Psoas muscle (tissue), 8 donors: ENCODE results near the gene USP14. TPM values are rescaled to one million over a fixed set of nuclear protein-coding genes. Genes with fewer than 3 reads are reported as not detected.
"Not testable (repeated sequence)": the region's sequence is repeated elsewhere in the genome, so short reads cannot be mapped to it uniquely, and the experiment has no call there.

Experiments used
- ATAC-seq, 4 donors: fragments of 200-7000 bp; cut with Tn5 transposase; one replicate each; pipeline ENCODE4 v1.9.1; 2020; ENCODE audit warnings: moderate library complexity in 3 of 4, mild to moderate bottlenecking in 2 of 4
- DNase-seq, 2 donors: peaks; one replicate each; pipeline ENCODE4 v3.0.0-alpha.2; 2020
- H3K27ac ChIP-seq: fragments of 200-600 bp; one replicate; pipeline ENCODE4 v1.8.0; 2022
- H3K27me3 ChIP-seq, 3 donors: fragments of 200-600 bp in 1 of 3; one replicate each; pipeline versions ENCODE4 v1.6.1 to v1.8.0; 2013 to 2022; ENCODE audit warnings: low read length in 2 of 3, mild to moderate bottlenecking in 2 of 3, moderate library complexity in 1 of 3; ENCODE audit not compliant: insufficient read depth in 3 of 3
- H3K36me3 ChIP-seq, 2 donors: fragments of 200-600 bp in 1 of 2; one replicate each; pipeline versions ENCODE4 v1.6.1 to v1.8.0; 2013 to 2022; ENCODE audit warnings: low read depth in 1 of 2, mild to moderate bottlenecking in 1 of 2, moderate library complexity in 1 of 2; ENCODE audit not compliant: insufficient read depth in 1 of 2
- H3K4me1 ChIP-seq: fragments of 200-600 bp; one replicate; pipeline ENCODE4 v1.8.0; 2022
- H3K4me3 ChIP-seq: fragments of 200-600 bp; one replicate; pipeline ENCODE4 v1.8.0; 2022; ENCODE audit warnings: mild to moderate bottlenecking
- H3K9me3 ChIP-seq: fragments of 200-600 bp; one replicate; pipeline ENCODE4 v1.8.0; 2022
- WGBS, 3 donors: extraction: QIAGEN DNeasy Blood & Tissue Kit; methylation state at CpG; one replicate each; pipeline versions ENCODE4 v1.1.6 to v1.1.7; 2013; 5-methylcytosine and 5-hydroxymethylcytosine counted together
- intact Hi-C, 2 donors: fragments of 100-400 bp; cut with DNase I; formaldehyde crosslinking; loops; one replicate each; pipeline versions ENCODE4 v1.11.0 to v1.14.2; 2022
- polyA plus RNA-seq, 3 donors: library from polyadenylated mRNA; stranded (reverse); fragments of 200-250 nt; gene quantifications; one replicate each; pipeline ENCODE4 v1.2.3, GENCODE V29; 2013
- total RNA-seq, 4 donors: library from RNA; stranded (reverse); fragmentation: NEBNext Ultra II Directional in 2 of 4; extraction: Animal tissue kit (Norgen Biotek cat#: 25700) in 2 of 4; gene quantifications; one replicate each; pipeline versions ENCODE4 v1.2.1 to v1.2.4, GENCODE V29; 2021 to 2023
- TF ChIP-seq, protein P1 (sequence below): fragments of 200-600 bp; IDR thresholded peaks from one replicate; pipeline ENCODE4 v1.8.0; 2022; ENCODE audit warnings: antibody characterized with exemption
- donor health status: healthy with polysubstance abuse.
- donor health status: DM: no; HTN: no; CAD: no; lungs with moderate emphysema.
- donor health status: Bipolar disorder and iron deficiency.
- donor health status: healthy.
- donor health status: DM: yes; HTN: yes; CAD: no.
- donor health status: DM: no; HTN: no; CAD: no.
- donor health status: DM: no; HTN: no; CAD: no.
- donor health status: DM: yes; HTN: yes; CAD: no.

Gene USP14
- total and polyA plus RNA-seq, 7 donors = 40.7 to 166 (median 73.5) TPM

DNA sequence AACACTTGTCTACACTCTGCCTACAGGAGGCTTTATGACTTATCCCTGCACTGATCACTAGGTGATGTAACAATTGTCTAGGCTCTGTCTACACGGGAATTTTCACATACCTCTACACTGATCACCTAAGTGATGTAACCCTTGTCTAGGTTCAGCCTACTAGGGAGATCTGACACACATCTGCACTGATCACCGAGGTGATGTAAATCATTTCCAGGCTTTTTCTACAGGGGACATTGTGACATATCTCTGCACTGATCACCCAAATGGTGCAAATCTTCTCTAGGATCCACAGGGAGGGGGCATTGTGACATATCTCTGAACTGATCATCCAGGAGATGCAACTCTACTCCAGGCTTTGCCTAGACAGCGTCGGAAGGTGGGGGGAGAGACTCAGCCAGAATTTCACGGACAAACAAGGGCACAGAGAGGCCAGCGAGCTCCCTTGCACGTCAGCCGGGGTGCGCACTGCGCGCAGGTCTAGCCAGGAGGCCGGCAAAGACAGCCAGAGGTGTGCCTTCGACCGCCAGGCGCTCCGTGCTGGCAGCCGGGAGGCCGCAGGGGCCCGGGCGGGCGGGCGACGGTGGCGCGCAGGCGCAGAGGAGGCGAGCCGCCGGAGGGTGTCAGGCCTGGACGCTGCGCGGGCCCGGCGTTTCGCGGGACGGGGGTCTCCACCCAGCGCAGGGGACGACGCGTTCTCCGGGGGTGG lies 46.9 kb upstream of the USP14 start:
- peaks cover 0 to 2% (median 0%) of the 10 kb centered on the region in 3 donors for H3K27me3 ChIP-seq
- intact Hi-C loops = no loop called here
- TF ChIP-seq, protein P1, sequence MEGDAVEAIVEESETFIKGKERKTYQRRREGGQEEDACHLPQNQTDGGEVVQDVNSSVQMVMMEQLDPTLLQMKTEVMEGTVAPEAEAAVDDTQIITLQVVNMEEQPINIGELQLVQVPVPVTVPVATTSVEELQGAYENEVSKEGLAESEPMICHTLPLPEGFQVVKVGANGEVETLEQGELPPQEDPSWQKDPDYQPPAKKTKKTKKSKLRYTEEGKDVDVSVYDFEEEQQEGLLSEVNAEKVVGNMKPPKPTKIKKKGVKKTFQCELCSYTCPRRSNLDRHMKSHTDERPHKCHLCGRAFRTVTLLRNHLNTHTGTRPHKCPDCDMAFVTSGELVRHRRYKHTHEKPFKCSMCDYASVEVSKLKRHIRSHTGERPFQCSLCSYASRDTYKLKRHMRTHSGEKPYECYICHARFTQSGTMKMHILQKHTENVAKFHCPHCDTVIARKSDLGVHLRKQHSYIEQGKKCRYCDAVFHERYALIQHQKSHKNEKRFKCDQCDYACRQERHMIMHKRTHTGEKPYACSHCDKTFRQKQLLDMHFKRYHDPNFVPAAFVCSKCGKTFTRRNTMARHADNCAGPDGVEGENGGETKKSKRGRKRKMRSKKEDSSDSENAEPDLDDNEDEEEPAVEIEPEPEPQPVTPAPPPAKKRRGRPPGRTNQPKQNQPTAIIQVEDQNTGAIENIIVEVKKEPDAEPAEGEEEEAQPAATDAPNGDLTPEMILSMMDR = no peak
- H3K4me1 ChIP-seq = no peaks in the 10 kb centered on the region
- peak overlapping the region; percentile 59 for H3K4me3 ChIP-seq
- WGBS, 3 donors = 18 to 31% (median 29%) methylated on average over 32 to 42 of the region's 42 CpGs
- peak; percentile 68 to 72 for DNase-seq
- H3K27ac ChIP-seq = peak overlapping the region; percentile 46
- ATAC-seq = peak in 3 of 4 donors; percentile 15 to 47 (median 30)
- H3K9me3 ChIP-seq = no peaks in the 10 kb centered on the region
- H3K36me3 ChIP-seq = no peaks in the 10 kb centered on the region

DNA sequence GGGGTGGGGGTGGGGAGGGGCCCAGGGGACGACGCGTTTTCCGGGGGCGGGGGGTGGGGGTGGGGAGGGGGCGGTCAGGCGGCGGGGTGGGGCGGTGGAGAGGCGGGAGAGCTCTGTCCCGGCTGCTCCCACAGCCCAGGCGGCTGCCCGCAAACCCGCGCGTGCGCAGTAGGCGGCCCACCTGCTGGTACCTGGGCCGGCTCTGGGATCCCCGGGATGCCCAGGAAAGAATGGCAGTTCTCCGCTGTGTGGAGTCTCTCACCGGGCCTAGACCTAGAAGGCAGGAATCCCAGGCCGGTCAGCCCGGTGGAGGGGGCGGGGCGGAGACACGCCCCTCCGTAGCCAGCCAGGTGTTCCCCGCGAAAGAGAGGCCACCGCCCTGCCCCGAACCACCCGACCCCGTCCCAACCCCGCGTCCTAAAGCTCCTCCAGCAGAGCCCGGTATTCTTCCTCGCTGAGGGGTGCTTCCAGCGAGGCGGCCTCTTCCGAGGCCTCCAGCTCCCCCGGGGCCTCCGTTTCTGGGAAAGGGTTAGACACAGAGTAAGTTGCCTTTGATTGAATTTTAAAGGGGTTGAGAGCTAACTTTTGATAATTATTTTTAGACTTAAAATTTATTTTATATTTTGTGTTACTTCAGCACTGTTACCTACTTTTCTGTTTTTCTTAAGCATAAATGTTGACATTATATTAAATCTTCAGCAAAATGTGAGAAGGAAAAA lies 46.2 kb upstream of the USP14 start:
- H3K27ac ChIP-seq, H3K4me1 ChIP-seq, H3K36me3 ChIP-seq, ATAC-seq, H3K27me3 ChIP-seq, H3K9me3 ChIP-seq, intact Hi-C loops: not testable (repeated sequence)
- DNase-seq = peak; percentile 34 to 60
- peak overlapping the region; percentile 59 for H3K4me3 ChIP-seq
- 33 to 41% (median 38%) methylated on average over 22 to 31 of the region's 43 CpGs for WGBS, 3 donors

DNA sequence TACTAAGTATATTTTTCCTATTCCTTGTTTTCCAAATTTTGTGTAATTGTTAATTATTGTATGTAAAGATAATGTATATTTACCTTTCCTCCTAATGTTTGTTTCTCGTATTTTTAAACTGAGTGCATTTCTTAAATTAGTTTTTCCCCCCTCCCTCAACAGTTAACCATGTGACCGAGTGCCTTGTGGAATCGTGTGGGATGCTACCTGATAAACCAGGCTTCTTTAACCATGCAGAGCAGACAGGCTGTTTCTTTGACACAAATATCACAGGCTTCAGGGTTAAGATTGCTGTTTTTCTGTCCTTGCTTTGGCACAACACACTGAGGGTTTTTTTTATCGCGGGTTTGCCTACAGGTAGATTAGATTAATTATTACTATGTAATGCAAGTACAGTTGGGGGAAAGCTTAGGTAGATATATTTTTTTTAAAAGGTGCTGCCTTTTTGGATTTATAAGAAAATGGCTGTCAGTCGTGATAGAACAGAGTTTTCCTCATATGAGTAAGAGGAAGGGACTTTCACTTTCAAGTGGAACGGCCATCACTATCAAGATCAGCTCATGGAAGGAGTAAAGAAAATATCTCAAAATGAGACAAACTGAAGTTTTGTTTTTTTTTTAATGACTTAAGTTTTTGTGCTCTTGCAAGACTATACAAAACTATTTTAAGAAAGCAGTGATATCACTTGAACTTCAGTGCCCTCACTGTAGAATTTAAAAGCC lies 37.7 kb upstream of the USP14 start:
- H3K36me3 ChIP-seq, H3K27me3 ChIP-seq, H3K9me3 ChIP-seq, intact Hi-C loops, H3K4me1 ChIP-seq, H3K4me3 ChIP-seq, DNase-seq, H3K27ac ChIP-seq, ATAC-seq: not testable (repeated sequence)
- WGBS, 3 donors = 55 to 75% (median 69%) methylated on average over 7 of the region's 7 CpGs

DNA sequence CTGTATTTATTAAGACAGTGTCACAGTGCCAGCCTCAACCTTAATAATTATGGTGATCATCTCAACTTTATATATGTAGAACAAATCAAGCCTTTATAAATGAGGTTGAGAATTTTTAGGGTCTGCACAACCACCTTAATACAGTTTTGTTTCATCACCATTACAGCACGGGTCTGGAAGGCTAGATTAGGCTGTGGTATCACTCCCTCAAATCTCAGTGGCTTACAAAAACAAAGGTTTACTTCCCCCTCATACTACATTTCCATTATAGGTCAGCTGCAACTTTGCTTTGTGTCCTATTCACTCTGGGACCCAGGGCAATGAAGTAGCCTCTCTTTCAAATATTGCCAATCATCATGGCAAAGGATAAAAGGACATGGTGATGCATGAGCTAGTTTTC lies 23.3 kb upstream of the USP14 start:
- DNase-seq (no peak), ATAC-seq (no peak)
- Histone ChIP-seq H3K27ac (no peak overlapping the region), H3K27me3 (no peaks in the 10 kb centered on the region), H3K36me3 (no peaks in the 10 kb centered on the region), H3K4me1 (no peaks in the 10 kb centered on the region), H3K4me3 (no peak overlapping the region), H3K9me3 (no peaks in the 10 kb centered on the region)
- 24 to 42% (median 30%) methylated on average over 1 of the region's 1 CpG for WGBS, 3 donors
- intact Hi-C loops = no loop called here
- TF ChIP-seq, protein P1 = no peak

DNA sequence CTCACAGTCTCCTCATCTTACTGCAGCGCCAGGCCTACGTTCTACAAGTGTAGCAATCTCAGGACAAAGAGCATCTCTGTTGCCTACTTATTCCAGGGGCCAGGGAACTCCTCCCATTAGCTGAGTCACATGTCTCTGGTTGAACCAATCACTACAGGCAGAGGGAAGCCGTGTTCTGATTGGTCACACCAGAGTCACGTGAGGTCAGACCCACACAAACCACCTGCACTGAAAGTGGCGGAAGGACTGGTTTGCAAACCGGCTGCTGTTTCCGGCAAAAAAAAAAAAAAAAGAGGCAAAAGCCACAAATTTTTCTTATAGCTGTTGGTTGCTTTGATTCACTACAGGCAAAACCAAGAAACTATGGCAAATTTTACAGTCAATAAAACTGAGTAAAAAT lies 21.9 kb upstream of the USP14 start:
- 57 to 66% (median 64%) methylated on average over 7 of the region's 7 CpGs for WGBS, 3 donors
- intact Hi-C loops = no loop called here

More for the DNA sequence above, 21.9 kb upstream of the USP14 start:
- H3K36me3 ChIP-seq = no peaks in the 10 kb centered on the region
- no peak for ATAC-seq
- H3K27me3 ChIP-seq = no peaks in the 10 kb centered on the region
- TF ChIP-seq, protein P1 = no peak
- no peak for DNase-seq
- H3K9me3 ChIP-seq = no peaks in the 10 kb centered on the region
- H3K4me1 ChIP-seq = no peaks in the 10 kb centered on the region
- no peak overlapping the region for H3K27ac ChIP-seq
- H3K4me3 ChIP-seq = no peak overlapping the region
